Fibroblast of lung (primary cell): Measurements from ENCODE around the gene CSRNP3. TPM values are rescaled to one million over a fixed set of nuclear protein-coding genes. Genes with fewer than 3 reads are reported as not detected.
A peak's percentile ranks its signal among the peaks of the same experiment; 100 is the strongest.

Experiments
- DNase-seq, 2 donors: peaks; one replicate each; pipeline versions ENCODE4 v3.0.0 to v3.0.0-alpha.2; 2010; ENCODE audit warnings: low read depth in 2 of 2
- H2AFZ ChIP-seq: 2 replicates; pipeline ENCODE4 v1.5.1; 2012; ENCODE audit warnings: low read length, control low read depth, inconsistent platforms
- H3K27ac ChIP-seq: 2 replicates; pipeline ENCODE4 v1.5.1; 2011; ENCODE audit warnings: low read length, control low read depth; ENCODE audit not compliant: insufficient read depth
- H3K27me3 ChIP-seq: 2 replicates; pipeline ENCODE4 v1.5.1; 2011; ENCODE audit warnings: mild to moderate bottlenecking, low read length; ENCODE audit not compliant: control insufficient read depth, insufficient read depth
- H3K36me3 ChIP-seq: 2 replicates; pipeline ENCODE4 v1.5.1; 2011; ENCODE audit warnings: low read length; ENCODE audit not compliant: control insufficient read depth, insufficient read depth
- H3K4me1 ChIP-seq: 2 replicates; pipeline ENCODE4 v1.5.1; 2011; ENCODE audit warnings: low read length; ENCODE audit not compliant: control insufficient read depth, insufficient read depth; ENCODE audit errors: extremely low read depth
- H3K4me2 ChIP-seq: 2 replicates; pipeline ENCODE4 v1.5.1; 2011; ENCODE audit warnings: low read length, control low read depth; ENCODE audit not compliant: insufficient read depth; ENCODE audit errors: extremely low read depth
- H3K4me3 ChIP-seq, 4 experiments: fragments of 200-600 bp in 1 of 4; sonication (generic) in 1 of 4; replicated peaks in 1 of 4; 2 replicates each; pipeline ENCODE4 v1.5.1; 2011 to 2016; ENCODE audit warnings: low read length in 4 of 4, low read depth in 3 of 4, mild to moderate bottlenecking in 3 of 4, control low read depth in 2 of 4, inconsistent platforms in 1 of 4, mixed read lengths in 1 of 4; ENCODE audit not compliant: insufficient read depth in 1 of 4; ENCODE audit errors: control extremely low read depth in 1 of 4
- H3K79me2 ChIP-seq: 2 replicates; pipeline ENCODE4 v1.5.1; 2012; ENCODE audit warnings: mild to moderate bottlenecking, low read length, inconsistent platforms; ENCODE audit not compliant: control insufficient read depth, insufficient read depth
- H3K9ac ChIP-seq: 2 replicates; pipeline ENCODE4 v1.5.1; 2011; ENCODE audit warnings: mild to moderate bottlenecking, low read length, control low read depth; ENCODE audit not compliant: insufficient read depth
- H3K9me3 ChIP-seq: 2 replicates; pipeline ENCODE4 v1.5.1; 2012; ENCODE audit warnings: low read depth, low read length; ENCODE audit not compliant: control insufficient read depth, insufficient read depth
- H4K20me1 ChIP-seq: 2 replicates; pipeline ENCODE4 v1.5.1; 2011; ENCODE audit warnings: low read length; ENCODE audit not compliant: control insufficient read depth, insufficient read depth; ENCODE audit errors: extremely low read depth
- CTCF ChIP-seq, 2 donors: IDR thresholded peaks in 1 of 2; conservative IDR thresholded peaks in 1 of 2; 1 replicate in 1 of 2; 2 replicates in 1 of 2; pipeline ENCODE4 v1.5.1; 2011 to 2012; ENCODE audit warnings: low read length in 2 of 2, control low read depth in 1 of 2, inconsistent platforms in 1 of 2, low read depth in 1 of 2, mild to moderate bottlenecking in 1 of 2
- EZH2 ChIP-seq: IDR thresholded peaks from 2 replicates; pipeline ENCODE4 v1.5.1; 2012; ENCODE audit warnings: low read length, control low read depth, mild to moderate bottlenecking; ENCODE audit errors: missing control alignments
- polyA plus RNA-seq, 2 donors: library from polyadenylated mRNA; depleted of rRNA in 1 of 2; stranded (reverse) in 1 of 2; unstranded in 1 of 2; fragments of >200 nt; gene quantifications; 2 replicates each; pipeline ENCODE4 v1.2.1, GENCODE V29; 2011 to 2012; ENCODE audit warnings: missing spikeins in 1 of 2
- total RNA-seq: library from RNA; depleted of rRNA; stranded (reverse); fragments of >200 nt; gene quantifications from 2 replicates; pipeline ENCODE4 v1.2.1, GENCODE V29; 2014

The CSRNP3 gene
- total and polyA plus RNA-seq, 2 donors (not counting 1 experiment from before 2014, with no cell fraction given) = 0.66 to 1.1 TPM

GRCh38 chr2:165618806-165619205 is 149.3 kb downstream of the CSRNP3 start:
- Histone ChIP-seq H3K27ac (no peak overlapping the region), H3K4me1 (no peaks in the 10 kb centered on the region), H3K36me3 (no peaks in the 10 kb centered on the region), H3K4me2 (no peak overlapping the region), H3K9ac (no peak overlapping the region), H3K79me2 (no peaks in the 10 kb centered on the region), H3K9me3 (no peaks in the 10 kb centered on the region), H2AFZ (no peak overlapping the region), H4K20me1 (no peaks in the 10 kb centered on the region), H3K27me3 (no peaks in the 10 kb centered on the region), H3K4me3 (no peak overlapping the region)
- DNase-seq = no peak
- TF ChIP-seq CTCF (conservative IDR thresholded peaks at IDR 0.05 in 1 of 2, IDR thresholded peaks at IDR 0.05 in 1 of 2; ENCODE audit: low read depth in 1 of 2, low read length in 2 of 2) (no peak), EZH2 (no peak)

- no peak overlapping the region for H3K4me2 ChIP-seq
- no peak for TF ChIP-seq CTCF (conservative IDR thresholded peaks at IDR 0.05 in 1 of 2, IDR thresholded peaks at IDR 0.05 in 1 of 2; ENCODE audit: low read depth in 1 of 2, low read length in 2 of 2)
- no peak for TF ChIP-seq EZH2
- H3K9me3 ChIP-seq = no peaks in the 10 kb centered on the region
- H3K4me1 ChIP-seq = no peaks in the 10 kb centered on the region
- H3K27me3 ChIP-seq = no peaks in the 10 kb centered on the region
- no peaks in the 10 kb centered on the region for H3K36me3 ChIP-seq
- no peak overlapping the region for H3K9ac ChIP-seq
- no peak overlapping the region for H2AFZ ChIP-seq
- no peaks in the 10 kb centered on the region for H3K79me2 ChIP-seq
- DNase-seq = peak; percentile 33 to 72
- no peaks in the 10 kb centered on the region for H4K20me1 ChIP-seq
- H3K27ac ChIP-seq = no peak overlapping the region
- H3K4me3 ChIP-seq = no peak overlapping the region
Observed at GRCh38 chr2:165621086-165621560, 151.6 kb downstream of the CSRNP3 start.

GRCh38 chr2:165623161-165623560 is 153.7 kb downstream of the CSRNP3 start:
- H3K4me2 ChIP-seq = no peak overlapping the region
- H3K36me3 ChIP-seq = no peaks in the 10 kb centered on the region
- DNase-seq = no peak
- H3K9me3 ChIP-seq = no peaks in the 10 kb centered on the region
- no peak overlapping the region for H3K4me3 ChIP-seq
- no peaks in the 10 kb centered on the region for H3K79me2 ChIP-seq
- H3K27ac ChIP-seq = no peak overlapping the region
- H2AFZ ChIP-seq = no peak overlapping the region
- peaks cover 2% of the 10 kb centered on the region for H3K4me1 ChIP-seq
- no peaks in the 10 kb centered on the region for H3K27me3 ChIP-seq
- TF ChIP-seq CTCF (conservative IDR thresholded peaks at IDR 0.05 in 1 of 2, IDR thresholded peaks at IDR 0.05 in 1 of 2; ENCODE audit: low read depth in 1 of 2, low read length in 2 of 2) = no peak
- TF ChIP-seq EZH2 = no peak
- no peak overlapping the region for H3K9ac ChIP-seq
- H4K20me1 ChIP-seq = no peaks in the 10 kb centered on the region
